Raji (cell line): ENCODE results near the gene SLC17A6.

Source experiments
- POLR2A ChIP-seq: IDR thresholded peaks from 2 replicates; pipeline ENCODE4 v1.6.1; 2011; ENCODE audit warnings: low read depth, low read length, control low read depth; ENCODE audit not compliant: insufficient read depth

Gene SLC17A6

GRCh38 chr11:22347857-22348487 lies 9.8 kb downstream of the SLC17A6 start:
- TF ChIP-seq POLR2A: no peak

GRCh38 chr11:22349491-22349890 lies 11.3 kb downstream of the SLC17A6 start:
- no peak for TF ChIP-seq POLR2A

GRCh38 chr11:22359295-22359694 lies 21.1 kb downstream of the SLC17A6 start:
- TF ChIP-seq POLR2A: no peak

- TF ChIP-seq POLR2A: no peak
Observed at GRCh38 chr11:22371160-22371559, 33.0 kb downstream of the SLC17A6 start.

GRCh38 chr11:22387126-22387525 lies 48.9 kb downstream of the SLC17A6 start:
- no peak for TF ChIP-seq POLR2A

- TF ChIP-seq POLR2A: no peak
Observed at GRCh38 chr11:22389526-22390282, 51.5 kb downstream of the SLC17A6 start.

- TF ChIP-seq POLR2A: no peak
Observed at GRCh38 chr11:22390283-22390655, 52.1 kb downstream of the SLC17A6 start.

GRCh38 chr11:22392561-22392960 lies 54.4 kb downstream of the SLC17A6 start:
- no peak for TF ChIP-seq POLR2A

GRCh38 chr11:22405377-22405776 lies 67.2 kb downstream of the SLC17A6 start:
- no peak for TF ChIP-seq POLR2A

- TF ChIP-seq POLR2A: no peak
Observed at GRCh38 chr11:22407267-22407666, 69.1 kb downstream of the SLC17A6 start.

GRCh38 chr11:22407921-22408320 lies 69.7 kb downstream of the SLC17A6 start:
- TF ChIP-seq POLR2A: no peak

- TF ChIP-seq POLR2A: no peak
Observed at GRCh38 chr11:22415476-22415875, 77.3 kb downstream of the SLC17A6 start.

- TF ChIP-seq POLR2A: no peak
Observed at GRCh38 chr11:22416462-22416861, 78.3 kb downstream of the SLC17A6 start.

- no peak for TF ChIP-seq POLR2A
Observed at GRCh38 chr11:22426915-22427314, 88.7 kb downstream of the SLC17A6 start.
